Measurements from ENCODE around the gene ZNF488. TPM values are rescaled to one million over a fixed set of nuclear protein-coding genes. Genes with fewer than 3 reads are reported as not detected.

The ZNF488 gene
- total RNA-seq, 1 experiment from 2014 or later: 11.8 TPM

DNA sequence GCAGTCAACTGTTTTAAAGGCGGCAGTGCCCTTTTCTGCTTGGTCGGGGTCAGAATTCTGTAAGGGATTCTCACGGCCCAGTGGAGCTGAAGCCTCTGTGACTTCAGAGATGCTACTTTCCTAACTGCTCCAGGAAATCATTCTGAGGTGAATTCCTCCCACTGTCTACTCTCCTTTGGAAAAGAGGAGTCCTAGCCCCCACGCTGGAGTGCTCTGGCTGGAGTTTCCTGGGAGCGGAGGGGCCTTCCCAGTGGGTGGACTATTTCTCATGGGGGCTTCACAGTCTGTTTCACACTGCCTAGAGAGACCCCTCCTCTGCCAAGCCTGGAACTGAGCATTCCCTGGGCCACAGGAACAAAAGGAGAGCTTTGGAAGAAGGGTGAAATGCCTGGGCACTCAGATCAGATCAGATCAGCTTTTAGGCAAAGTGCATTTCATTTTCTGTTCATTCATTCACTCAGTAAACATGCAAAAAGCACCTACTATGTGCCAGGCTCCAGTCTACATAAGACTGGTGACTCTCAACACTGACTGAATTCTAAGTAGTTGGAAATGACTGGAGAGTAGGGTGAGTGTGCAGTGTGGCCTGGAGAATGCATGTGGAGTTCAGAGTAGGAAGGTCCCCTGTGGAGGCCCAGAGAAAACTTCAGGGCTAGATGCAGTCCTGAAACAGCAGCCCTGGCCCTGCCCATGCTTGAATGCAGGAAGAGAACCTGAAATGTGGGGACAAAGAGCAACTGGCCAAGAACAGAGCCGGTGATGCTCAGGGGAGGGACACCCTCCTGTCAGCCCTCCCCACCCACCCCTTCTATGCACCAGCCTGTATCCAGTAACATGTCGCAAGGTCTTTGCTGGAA is 12.2 kb downstream of the ZNF488 start:
- no peak for TF ChIP-seq TCF7L2 (IDR thresholded peaks at IDR 0.05; ENCODE audit: low read depth, low read length)
- TF ChIP-seq, protein P1, sequence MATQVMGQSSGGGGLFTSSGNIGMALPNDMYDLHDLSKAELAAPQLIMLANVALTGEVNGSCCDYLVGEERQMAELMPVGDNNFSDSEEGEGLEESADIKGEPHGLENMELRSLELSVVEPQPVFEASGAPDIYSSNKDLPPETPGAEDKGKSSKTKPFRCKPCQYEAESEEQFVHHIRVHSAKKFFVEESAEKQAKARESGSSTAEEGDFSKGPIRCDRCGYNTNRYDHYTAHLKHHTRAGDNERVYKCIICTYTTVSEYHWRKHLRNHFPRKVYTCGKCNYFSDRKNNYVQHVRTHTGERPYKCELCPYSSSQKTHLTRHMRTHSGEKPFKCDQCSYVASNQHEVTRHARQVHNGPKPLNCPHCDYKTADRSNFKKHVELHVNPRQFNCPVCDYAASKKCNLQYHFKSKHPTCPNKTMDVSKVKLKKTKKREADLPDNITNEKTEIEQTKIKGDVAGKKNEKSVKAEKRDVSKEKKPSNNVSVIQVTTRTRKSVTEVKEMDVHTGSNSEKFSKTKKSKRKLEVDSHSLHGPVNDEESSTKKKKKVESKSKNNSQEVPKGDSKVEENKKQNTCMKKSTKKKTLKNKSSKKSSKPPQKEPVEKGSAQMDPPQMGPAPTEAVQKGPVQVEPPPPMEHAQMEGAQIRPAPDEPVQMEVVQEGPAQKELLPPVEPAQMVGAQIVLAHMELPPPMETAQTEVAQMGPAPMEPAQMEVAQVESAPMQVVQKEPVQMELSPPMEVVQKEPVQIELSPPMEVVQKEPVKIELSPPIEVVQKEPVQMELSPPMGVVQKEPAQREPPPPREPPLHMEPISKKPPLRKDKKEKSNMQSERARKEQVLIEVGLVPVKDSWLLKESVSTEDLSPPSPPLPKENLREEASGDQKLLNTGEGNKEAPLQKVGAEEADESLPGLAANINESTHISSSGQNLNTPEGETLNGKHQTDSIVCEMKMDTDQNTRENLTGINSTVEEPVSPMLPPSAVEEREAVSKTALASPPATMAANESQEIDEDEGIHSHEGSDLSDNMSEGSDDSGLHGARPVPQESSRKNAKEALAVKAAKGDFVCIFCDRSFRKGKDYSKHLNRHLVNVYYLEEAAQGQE (IDR thresholded peaks at IDR 0.05; ENCODE audit: insufficient read depth in 1 of 2, low read depth in 2 of 2, low read length in 1 of 2): no peak
- no peak for TF ChIP-seq POLR2AphosphoS5 (IDR thresholded peaks at IDR 0.05; ENCODE audit: low read depth, low read length)
- TF ChIP-seq SIN3A (IDR thresholded peaks at IDR 0.05; ENCODE audit: borderline replicate concordance, insufficient read depth, low read depth, low read length): no peak
- TF ChIP-seq, protein P2, sequence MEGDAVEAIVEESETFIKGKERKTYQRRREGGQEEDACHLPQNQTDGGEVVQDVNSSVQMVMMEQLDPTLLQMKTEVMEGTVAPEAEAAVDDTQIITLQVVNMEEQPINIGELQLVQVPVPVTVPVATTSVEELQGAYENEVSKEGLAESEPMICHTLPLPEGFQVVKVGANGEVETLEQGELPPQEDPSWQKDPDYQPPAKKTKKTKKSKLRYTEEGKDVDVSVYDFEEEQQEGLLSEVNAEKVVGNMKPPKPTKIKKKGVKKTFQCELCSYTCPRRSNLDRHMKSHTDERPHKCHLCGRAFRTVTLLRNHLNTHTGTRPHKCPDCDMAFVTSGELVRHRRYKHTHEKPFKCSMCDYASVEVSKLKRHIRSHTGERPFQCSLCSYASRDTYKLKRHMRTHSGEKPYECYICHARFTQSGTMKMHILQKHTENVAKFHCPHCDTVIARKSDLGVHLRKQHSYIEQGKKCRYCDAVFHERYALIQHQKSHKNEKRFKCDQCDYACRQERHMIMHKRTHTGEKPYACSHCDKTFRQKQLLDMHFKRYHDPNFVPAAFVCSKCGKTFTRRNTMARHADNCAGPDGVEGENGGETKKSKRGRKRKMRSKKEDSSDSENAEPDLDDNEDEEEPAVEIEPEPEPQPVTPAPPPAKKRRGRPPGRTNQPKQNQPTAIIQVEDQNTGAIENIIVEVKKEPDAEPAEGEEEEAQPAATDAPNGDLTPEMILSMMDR (IDR thresholded peaks at IDR 0.05): no peak
- ChIA-PET POLR2A (no interaction called here), CTCF (no interaction called here)
- no peaks in the 10 kb centered on the region for H3K36me3 ChIP-seq (ENCODE audit: control insufficient read depth, insufficient read depth, low read length)
- no peaks in the 10 kb centered on the region for H3K4me1 ChIP-seq (ENCODE audit: control insufficient read depth, insufficient read depth, low read length)
- H3K9me3 ChIP-seq (ENCODE audit: control insufficient read depth, insufficient read depth, low read depth, low read length): no peaks in the 10 kb centered on the region
- in situ Hi-C loops (cut with HindIII; ENCODE audit: low pct_unique_long_range_greater_than_20kb, low sequenced_read_pairs) (no loop called here), intact Hi-C loops (cut with micrococcal nuclease; ENCODE audit: unreplicated experiment) (no loop called here)
- ATAC-seq: no peak
- BruUV-seq (replicated peaks): no TSS peak
- no peak overlapping the region for H3K4me3 ChIP-seq (ENCODE audit: low read depth in 2 of 2, low read length in 2 of 2)
- H3K27me3 ChIP-seq (ENCODE audit: control insufficient read depth, insufficient read depth, low read length): no peaks in the 10 kb centered on the region
- no peak for DNase-seq (ENCODE audit: low read depth, low spot score)
- no peak overlapping the region for H3K27ac ChIP-seq (ENCODE audit: low read length)

DNA sequence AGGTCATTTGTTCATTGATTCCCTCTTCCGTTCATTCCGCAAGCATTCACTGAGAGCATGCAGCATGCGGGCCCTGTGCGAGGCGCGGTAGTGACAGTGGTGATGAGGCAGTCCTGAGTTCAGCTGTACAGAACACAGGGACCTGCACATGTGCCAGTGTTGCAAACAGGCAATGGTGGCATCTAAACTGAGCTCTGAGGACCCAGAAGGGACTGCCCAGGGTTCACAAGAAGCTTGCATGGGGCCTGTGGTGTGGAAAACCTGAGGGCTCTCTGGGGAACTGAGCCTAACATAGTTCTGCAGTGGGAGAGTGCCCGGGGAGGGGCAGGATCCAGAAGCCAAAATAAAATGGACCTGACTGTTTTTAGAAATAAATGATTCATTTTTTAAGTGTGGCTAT is 13.2 kb downstream of the ZNF488 start:
- Histone ChIP-seq H3K27me3 (ENCODE audit: control insufficient read depth, insufficient read depth, low read length) (no peaks in the 10 kb centered on the region), H3K4me3 (ENCODE audit: low read depth in 2 of 2, low read length in 2 of 2) (no peak overlapping the region), H3K36me3 (ENCODE audit: control insufficient read depth, insufficient read depth, low read length) (no peaks in the 10 kb centered on the region), H3K27ac (ENCODE audit: low read length) (no peak overlapping the region), H3K4me1 (ENCODE audit: control insufficient read depth, insufficient read depth, low read length) (no peaks in the 10 kb centered on the region), H3K9me3 (ENCODE audit: control insufficient read depth, insufficient read depth, low read depth, low read length) (no peaks in the 10 kb centered on the region)
- TF ChIP-seq, protein P1 (IDR thresholded peaks at IDR 0.05; ENCODE audit: insufficient read depth in 1 of 2, low read depth in 2 of 2, low read length in 1 of 2): no peak
- TF ChIP-seq POLR2AphosphoS5 (IDR thresholded peaks at IDR 0.05; ENCODE audit: low read depth, low read length) (no peak), SIN3A (IDR thresholded peaks at IDR 0.05; ENCODE audit: borderline replicate concordance, insufficient read depth, low read depth, low read length) (no peak), TCF7L2 (IDR thresholded peaks at IDR 0.05; ENCODE audit: low read depth, low read length) (no peak)
- TF ChIP-seq, protein P2 (IDR thresholded peaks at IDR 0.05): no peak
- ATAC-seq (no peak), DNase-seq (ENCODE audit: low read depth, low spot score) (no peak)
- BruUV-seq (replicated peaks): no TSS peak
- CTCF ChIA-PET: no interaction called here
- in situ Hi-C loops (cut with HindIII; ENCODE audit: low pct_unique_long_range_greater_than_20kb, low sequenced_read_pairs): no loop called here
- POLR2A ChIA-PET: no interaction called here
- intact Hi-C loops (cut with micrococcal nuclease; ENCODE audit: unreplicated experiment): no loop called here
